ENCODE results near the gene FBXO42. TPM values are rescaled to one million over a fixed set of nuclear protein-coding genes. Genes with fewer than 3 reads are reported as not detected.

FBXO42 gene
- total RNA-seq, 1 experiment from 2014 or later, result 11.3 TPM

DNA sequence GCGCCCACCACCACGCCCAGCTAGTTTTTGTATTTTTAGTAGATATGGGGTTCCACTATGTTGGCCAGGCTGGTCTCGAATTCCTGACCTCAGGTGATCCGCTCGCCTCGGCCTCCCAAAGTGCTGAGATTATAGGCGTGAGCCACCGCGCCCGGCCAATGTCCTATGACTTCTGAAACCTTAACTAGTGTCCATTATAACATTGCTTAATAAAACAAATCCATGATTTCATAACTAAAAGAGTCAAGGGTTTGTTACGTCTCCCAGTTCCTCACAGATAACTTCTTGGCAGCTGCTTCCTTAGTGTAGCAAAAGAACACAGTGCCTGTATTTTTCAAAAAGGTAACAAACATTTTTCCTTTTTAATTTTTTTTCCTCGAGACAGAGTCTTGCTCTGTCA, 53.6 kb downstream of the FBXO42 start:
- intact Hi-C loops (cut with micrococcal nuclease; ENCODE audit: unreplicated experiment), result no loop called here
- Mint-ChIP-seq H3K9me3 (ENCODE audit: unreplicated experiment) (no peaks in the 10 kb centered on the region), H3K36me3 (ENCODE audit: insufficient read depth, unreplicated experiment) (peaks cover 30% of the 10 kb centered on the region), H3K27me3 (ENCODE audit: insufficient read depth, unreplicated experiment) (no peaks in the 10 kb centered on the region), H3K4me1 (ENCODE audit: low read depth, unreplicated experiment) (no peaks in the 10 kb centered on the region), H3K27ac (ENCODE audit: unreplicated experiment) (no peak overlapping the region), H3K4me3 (ENCODE audit: unreplicated experiment) (no peak overlapping the region)
- no peaks in the 10 kb centered on the region for H3K9me3 ChIP-seq
- TF ChIP-seq, protein P1, sequence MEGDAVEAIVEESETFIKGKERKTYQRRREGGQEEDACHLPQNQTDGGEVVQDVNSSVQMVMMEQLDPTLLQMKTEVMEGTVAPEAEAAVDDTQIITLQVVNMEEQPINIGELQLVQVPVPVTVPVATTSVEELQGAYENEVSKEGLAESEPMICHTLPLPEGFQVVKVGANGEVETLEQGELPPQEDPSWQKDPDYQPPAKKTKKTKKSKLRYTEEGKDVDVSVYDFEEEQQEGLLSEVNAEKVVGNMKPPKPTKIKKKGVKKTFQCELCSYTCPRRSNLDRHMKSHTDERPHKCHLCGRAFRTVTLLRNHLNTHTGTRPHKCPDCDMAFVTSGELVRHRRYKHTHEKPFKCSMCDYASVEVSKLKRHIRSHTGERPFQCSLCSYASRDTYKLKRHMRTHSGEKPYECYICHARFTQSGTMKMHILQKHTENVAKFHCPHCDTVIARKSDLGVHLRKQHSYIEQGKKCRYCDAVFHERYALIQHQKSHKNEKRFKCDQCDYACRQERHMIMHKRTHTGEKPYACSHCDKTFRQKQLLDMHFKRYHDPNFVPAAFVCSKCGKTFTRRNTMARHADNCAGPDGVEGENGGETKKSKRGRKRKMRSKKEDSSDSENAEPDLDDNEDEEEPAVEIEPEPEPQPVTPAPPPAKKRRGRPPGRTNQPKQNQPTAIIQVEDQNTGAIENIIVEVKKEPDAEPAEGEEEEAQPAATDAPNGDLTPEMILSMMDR (IDR thresholded peaks at IDR 0.05; ENCODE audit: insufficient read depth in 1 of 2, low read depth in 1 of 2, low read length in 1 of 2, severe bottlenecking in 1 of 2, unreplicated experiment in 1 of 2), result no peak
- no peak overlapping the region for H3K4me3 ChIP-seq (ENCODE audit: low read depth, low read length)
- no peaks in the 10 kb centered on the region; the same call in 1 of the 2 replicates for H3K36me3 ChIP-seq (ENCODE audit: control insufficient read depth, insufficient read depth, low read length)
- DNase-seq, result no peak
- no peaks in the 10 kb centered on the region for H3K4me1 ChIP-seq
- CTCF ChIA-PET, result no interaction called here
- H3K27me3 ChIP-seq (replicated peaks; ENCODE audit: control insufficient read depth, insufficient read depth, low read length), result no peaks in the 10 kb centered on the region
- POLR2A ChIA-PET, result no interaction called here
- no TSS peak for BruUV-seq (replicated peaks)

DNA sequence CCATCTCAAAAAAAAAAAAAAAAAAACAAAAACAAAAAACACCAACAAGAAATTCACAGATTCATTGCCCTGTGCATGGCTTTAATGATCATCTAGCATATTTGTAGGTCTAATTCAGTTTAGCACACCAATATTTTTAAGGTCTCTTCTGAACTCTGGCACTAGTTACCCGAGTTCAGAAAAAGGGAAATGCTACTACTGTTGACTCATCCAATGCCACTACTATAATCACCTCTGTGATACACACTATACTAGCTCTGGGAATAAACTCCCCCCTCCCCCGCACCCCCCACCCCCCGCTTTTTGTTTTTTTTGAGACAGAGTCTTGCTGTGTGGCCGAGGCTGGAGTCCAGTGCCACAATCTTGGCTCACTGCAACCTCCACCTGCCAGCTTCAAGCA, 55.6 kb downstream of the FBXO42 start:
- Mint-ChIP-seq H3K4me1 (ENCODE audit: low read depth, unreplicated experiment) (no peaks in the 10 kb centered on the region), H3K27ac (ENCODE audit: unreplicated experiment) (no peak overlapping the region), H3K4me3 (ENCODE audit: unreplicated experiment) (no peak overlapping the region), H3K9me3 (ENCODE audit: unreplicated experiment) (no peaks in the 10 kb centered on the region), H3K27me3 (ENCODE audit: insufficient read depth, unreplicated experiment) (no peaks in the 10 kb centered on the region), H3K36me3 (ENCODE audit: insufficient read depth, unreplicated experiment) (peaks cover 22% of the 10 kb centered on the region)
- TF ChIP-seq, protein P1 (IDR thresholded peaks at IDR 0.05; ENCODE audit: insufficient read depth in 1 of 2, low read depth in 1 of 2, low read length in 1 of 2, severe bottlenecking in 1 of 2, unreplicated experiment in 1 of 2), result no peak
- Histone ChIP-seq H3K27me3 (replicated peaks; ENCODE audit: control insufficient read depth, insufficient read depth, low read length) (no peaks in the 10 kb centered on the region), H3K4me3 (ENCODE audit: low read depth, low read length) (no peak overlapping the region), H3K4me1 (no peaks in the 10 kb centered on the region), H3K9me3 (no peaks in the 10 kb centered on the region), H3K36me3 (ENCODE audit: control insufficient read depth, insufficient read depth, low read length) (no peaks in the 10 kb centered on the region)
- ChIA-PET POLR2A (no interaction called here), CTCF (no interaction called here)
- DNase-seq, result no peak
- intact Hi-C loops (cut with micrococcal nuclease; ENCODE audit: unreplicated experiment), result no loop called here
- BruUV-seq (replicated peaks), result no TSS peak

DNA sequence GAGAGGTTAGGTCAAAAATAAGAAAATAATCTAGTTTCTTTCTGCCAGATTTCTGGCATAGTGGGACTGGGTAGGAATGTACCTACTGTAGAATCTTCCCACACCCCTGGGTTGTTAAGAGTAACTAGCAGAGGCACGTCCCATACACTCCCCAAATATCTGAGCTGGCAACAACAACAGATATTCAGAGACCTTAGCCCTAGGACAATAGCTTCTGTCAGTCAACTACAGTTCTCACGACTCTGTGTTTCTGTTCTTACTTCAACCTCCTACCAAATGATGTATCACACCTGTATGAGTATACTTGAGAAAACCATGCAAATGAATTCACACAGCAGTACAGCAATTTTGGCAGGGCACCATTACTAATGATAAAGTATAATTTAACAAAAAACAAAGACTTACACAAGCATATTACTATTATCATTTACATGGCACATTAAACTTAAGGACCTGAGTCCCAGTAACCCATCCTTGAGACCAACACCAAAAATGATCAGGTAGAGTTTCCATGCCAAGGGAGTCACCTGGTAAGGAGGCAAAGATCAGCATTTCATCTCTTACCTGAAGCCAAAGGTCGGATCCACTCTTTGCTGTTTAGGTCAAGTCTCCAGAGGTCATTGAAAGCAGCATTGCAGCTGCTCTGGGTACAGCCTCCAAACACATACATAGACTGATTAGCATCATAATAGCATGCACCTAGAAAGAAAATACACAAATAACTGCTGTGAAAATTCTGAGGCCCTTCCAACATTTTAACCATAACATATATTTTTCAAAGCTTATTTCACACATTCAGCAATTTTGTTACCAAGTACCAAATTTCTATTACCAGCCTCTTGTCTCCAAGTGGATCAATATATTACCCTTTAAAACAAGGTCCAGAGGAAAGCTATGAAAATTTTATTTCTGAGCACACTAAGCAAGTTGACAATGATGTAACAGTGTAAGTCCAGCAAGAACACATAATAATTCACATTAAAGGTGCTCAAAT, 57.8 kb downstream of the FBXO42 start:
- Mint-ChIP-seq H3K27ac (ENCODE audit: unreplicated experiment) (no peak overlapping the region), H3K36me3 (ENCODE audit: insufficient read depth, unreplicated experiment) (peaks cover 19% of the 10 kb centered on the region)
- POLR2A ChIA-PET, result no interaction called here

More for the DNA sequence above, 57.8 kb downstream of the FBXO42 start:
- no TSS peak for BruUV-seq (replicated peaks)
- Mint-ChIP-seq H3K4me3 (ENCODE audit: unreplicated experiment) (no peak overlapping the region), H3K4me1 (ENCODE audit: low read depth, unreplicated experiment) (no peaks in the 10 kb centered on the region), H3K9me3 (ENCODE audit: unreplicated experiment) (no peaks in the 10 kb centered on the region), H3K27me3 (ENCODE audit: insufficient read depth, unreplicated experiment) (no peaks in the 10 kb centered on the region)
- Histone ChIP-seq H3K4me1 (no peaks in the 10 kb centered on the region), H3K9me3 (no peaks in the 10 kb centered on the region), H3K4me3 (ENCODE audit: low read depth, low read length) (no peak overlapping the region), H3K36me3 (ENCODE audit: control insufficient read depth, insufficient read depth, low read length) (no peaks in the 10 kb centered on the region), H3K27me3 (replicated peaks; ENCODE audit: control insufficient read depth, insufficient read depth, low read length) (no peaks in the 10 kb centered on the region)
- CTCF ChIA-PET, result no interaction called here
- TF ChIP-seq, protein P1 (IDR thresholded peaks at IDR 0.05; ENCODE audit: insufficient read depth in 1 of 2, low read depth in 1 of 2, low read length in 1 of 2, severe bottlenecking in 1 of 2, unreplicated experiment in 1 of 2), result no peak
- no peak for DNase-seq
- intact Hi-C loops (cut with micrococcal nuclease; ENCODE audit: unreplicated experiment), result no loop called here

All from Caco-2 (cell line).